ENCODE measurements around the gene KAZN.

The KAZN gene

DNA sequence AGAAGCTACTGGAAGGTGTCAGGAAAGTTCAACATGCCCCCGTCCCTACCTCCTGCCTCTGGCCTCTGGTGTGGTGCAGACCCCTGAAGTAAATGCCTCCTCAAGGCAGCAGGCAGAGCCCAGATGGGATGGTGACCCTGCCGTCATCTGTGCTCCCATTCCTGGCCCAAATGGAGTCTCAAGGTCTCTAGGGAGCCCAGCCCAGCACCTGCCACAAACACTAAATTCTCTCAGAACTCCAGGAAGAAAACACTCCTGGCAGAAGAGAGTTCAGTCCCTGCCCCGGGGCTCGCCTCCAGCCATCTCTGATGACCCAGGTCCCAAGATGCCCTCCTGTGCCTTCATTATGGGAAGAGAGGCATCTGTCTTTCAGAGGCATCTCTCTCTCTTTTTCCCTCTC is 293.5 kb downstream of the KAZN start:
- DNase-seq (ENCODE audit: insufficient read length, low spot score) (no peak), FAIRE-seq (no peak)
- TF ChIP-seq POLR2A (IDR thresholded peaks at IDR 0.05; ENCODE audit: low read depth, low read length): no peak

GRCh38 chr1:14894811-14895560 is 296.5 kb downstream of the KAZN start:
- peak; percentile 66 for FAIRE-seq
- TF ChIP-seq POLR2A (IDR thresholded peaks at IDR 0.05; ENCODE audit: low read depth, low read length): no peak
- peak; percentile 60 for DNase-seq (ENCODE audit: insufficient read length, low spot score)

DNA sequence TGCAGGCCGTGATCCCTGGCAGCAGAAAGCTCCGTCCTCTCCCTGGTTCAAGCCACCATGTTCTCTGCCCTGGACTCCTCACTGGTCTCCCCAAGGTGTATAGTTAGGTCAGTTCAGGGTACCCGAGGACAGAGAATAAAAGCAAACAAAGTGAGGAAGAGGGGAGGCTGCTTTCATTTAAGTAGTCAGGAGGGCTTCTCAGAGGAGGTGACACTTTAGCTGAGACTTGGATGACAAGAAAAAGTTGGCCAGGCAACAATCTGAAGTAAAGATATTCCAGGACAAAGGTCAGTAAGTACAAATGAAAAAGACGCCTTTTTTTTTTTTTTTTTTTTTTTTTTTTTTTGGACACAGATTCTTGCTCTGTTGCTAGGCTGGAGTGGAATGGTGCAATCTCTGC is 297.2 kb downstream of the KAZN start:
- FAIRE-seq (no peak), DNase-seq (ENCODE audit: insufficient read length, low spot score) (no peak)

DNA sequence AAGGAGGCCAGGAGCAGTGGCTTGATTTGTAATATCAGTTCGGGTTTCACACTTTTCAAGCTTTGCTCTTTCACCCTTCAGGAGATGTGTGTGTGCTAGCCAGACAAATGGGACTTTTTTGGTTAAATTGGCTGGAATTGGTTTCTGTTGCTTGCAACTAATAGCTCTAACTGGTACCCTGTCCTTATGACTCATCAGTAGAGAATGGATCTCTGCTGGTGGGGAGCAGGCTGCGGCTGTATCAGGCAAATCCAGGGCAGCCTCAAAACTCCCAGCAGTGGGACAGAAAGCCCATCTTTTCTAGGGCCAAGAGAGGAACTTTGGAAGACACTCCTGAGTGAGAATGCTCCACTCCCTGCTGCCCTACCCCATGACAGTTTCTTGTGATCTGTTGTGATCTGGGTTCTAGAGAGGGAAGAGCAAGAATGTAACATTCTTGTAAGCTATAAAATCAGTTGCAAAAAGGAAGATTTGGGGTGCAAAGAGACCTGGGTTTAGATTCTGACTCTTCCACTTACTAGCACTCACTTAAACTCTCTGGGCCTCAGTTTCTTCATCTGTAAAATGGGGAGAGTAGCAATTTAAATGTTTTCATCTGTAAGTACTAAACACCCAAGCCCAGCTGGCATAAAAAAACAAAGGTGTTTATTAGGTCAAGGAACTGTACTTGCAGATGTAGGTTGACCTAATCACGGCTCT is 298.0 kb downstream of the KAZN start:
- FAIRE-seq: no peak
- DNase-seq (ENCODE audit: insufficient read length, low spot score): no peak
- no peak for TF ChIP-seq POLR2A (IDR thresholded peaks at IDR 0.05; ENCODE audit: low read depth, low read length)

More for the DNA sequence above, 297.2 kb downstream of the KAZN start:
- TF ChIP-seq POLR2A (IDR thresholded peaks at IDR 0.05; ENCODE audit: low read depth, low read length): no peak

GRCh38 chr1:14897080-14897449 is 298.6 kb downstream of the KAZN start:
- TF ChIP-seq POLR2A (IDR thresholded peaks at IDR 0.05; ENCODE audit: low read depth, low read length): no peak
- DNase-seq (ENCODE audit: insufficient read length, low spot score): no peak
- FAIRE-seq: no peak

- no peak for TF ChIP-seq POLR2A (IDR thresholded peaks at IDR 0.05; ENCODE audit: low read depth, low read length)
- DNase-seq (ENCODE audit: insufficient read length, low spot score): no peak
- no peak for FAIRE-seq
These were observed 299.1 kb downstream of the KAZN start for GRCh38 chr1:14897547-14897946.

- TF ChIP-seq POLR2A (IDR thresholded peaks at IDR 0.05; ENCODE audit: low read depth, low read length): no peak
- no peak for FAIRE-seq
- DNase-seq (ENCODE audit: insufficient read length, low spot score): no peak
These were observed 299.6 kb downstream of the KAZN start for GRCh38 chr1:14897997-14898645.

DNA sequence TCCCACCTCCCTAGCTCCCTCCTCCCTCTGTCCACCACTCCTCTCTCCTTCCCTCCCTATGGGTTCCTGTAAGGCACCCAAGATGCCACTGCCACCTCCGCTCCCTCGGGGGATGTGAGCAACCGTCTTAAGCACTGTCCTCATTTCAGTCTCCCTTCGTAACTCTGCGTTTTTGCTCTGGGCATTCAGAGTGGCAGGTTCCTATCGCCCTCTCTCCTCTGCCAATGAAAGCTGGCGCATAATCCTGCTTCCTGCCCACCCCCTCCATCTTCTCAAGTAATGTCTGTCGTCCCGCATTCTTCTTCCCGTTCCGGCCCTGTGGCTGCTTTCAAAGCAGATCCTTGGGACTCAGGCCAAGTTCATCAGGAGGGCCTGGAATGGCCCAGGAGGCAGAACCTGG is 301.2 kb downstream of the KAZN start:
- DNase-seq (ENCODE audit: insufficient read length, low spot score): no peak
- FAIRE-seq: no peak
- TF ChIP-seq POLR2A (IDR thresholded peaks at IDR 0.05; ENCODE audit: low read depth, low read length): no peak

DNA sequence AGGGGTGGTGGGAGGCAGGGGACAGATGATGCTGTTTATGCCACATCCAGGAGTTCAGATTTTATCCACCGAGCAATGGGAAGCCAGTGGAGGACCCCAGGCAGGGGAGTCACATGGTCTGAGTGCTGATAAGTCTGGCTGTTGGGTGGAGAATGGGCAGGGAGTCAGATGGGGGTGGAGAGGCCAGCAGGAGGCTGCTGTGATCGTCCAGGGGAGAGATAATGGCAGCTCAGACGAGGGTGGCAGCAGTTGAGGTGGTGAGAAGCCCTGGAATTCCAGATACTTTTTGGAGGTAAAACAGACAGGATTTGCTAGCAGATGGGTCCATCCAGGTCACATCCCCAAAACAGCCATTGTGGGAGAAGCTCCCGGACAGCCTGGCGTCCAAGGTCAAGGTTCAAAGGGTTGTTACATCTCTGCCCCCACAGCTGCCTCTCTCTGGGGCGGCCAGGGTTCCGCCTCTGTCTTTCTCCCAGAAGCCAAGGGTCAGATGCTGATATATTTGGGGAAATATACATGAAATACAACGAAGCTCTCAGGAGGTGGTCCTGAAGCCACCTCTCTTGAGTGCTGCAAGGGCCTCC is 303.0 kb downstream of the KAZN start:
- no peak for TF ChIP-seq POLR2A (IDR thresholded peaks at IDR 0.05; ENCODE audit: low read depth, low read length)
- FAIRE-seq: no peak
- DNase-seq (ENCODE audit: insufficient read length, low spot score): no peak

DNA sequence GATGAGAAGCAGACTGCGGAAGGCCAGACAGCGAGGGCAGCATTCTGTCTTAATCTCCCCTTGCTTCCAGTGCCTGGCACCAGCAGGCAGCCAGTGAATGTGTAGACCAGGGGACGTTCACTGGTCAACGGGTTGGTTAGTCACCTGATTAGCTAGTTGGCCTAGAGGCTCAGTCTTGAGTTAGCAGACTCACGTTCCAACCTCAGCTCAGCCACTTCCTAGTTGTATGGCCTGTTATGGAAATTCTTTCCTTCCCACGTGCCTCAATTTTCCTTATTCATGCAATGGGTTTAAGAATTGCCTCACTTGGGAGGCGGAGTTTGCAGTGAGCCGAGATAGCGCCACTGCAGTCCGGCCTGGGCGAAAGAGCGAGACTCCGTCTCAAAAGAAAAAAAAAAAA is 305.4 kb downstream of the KAZN start:
- no peak for DNase-seq (ENCODE audit: insufficient read length, low spot score)
- no peak for TF ChIP-seq POLR2A (IDR thresholded peaks at IDR 0.05; ENCODE audit: low read depth, low read length)
- FAIRE-seq: no peak

DNA sequence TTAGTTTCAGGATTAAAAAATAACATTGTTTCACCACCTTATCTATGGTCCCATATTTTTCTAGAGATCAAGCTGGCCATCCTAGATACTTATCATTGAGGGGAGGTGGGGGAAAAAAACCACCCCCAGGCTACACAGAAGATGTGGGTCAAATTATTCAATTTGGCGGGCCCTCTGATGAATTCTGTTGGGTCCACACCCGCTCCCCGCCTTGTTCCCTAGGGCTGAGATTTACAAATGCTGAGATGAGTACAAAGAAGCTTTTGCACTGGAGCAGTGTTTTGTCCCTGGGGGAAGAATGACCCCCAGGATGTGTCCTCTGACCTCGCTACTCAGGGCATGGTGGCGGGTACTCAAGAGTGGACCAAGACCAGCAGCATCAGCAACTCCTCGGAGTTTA is 308.2 kb downstream of the KAZN start:
- FAIRE-seq (no peak), DNase-seq (ENCODE audit: insufficient read length, low spot score) (no peak)
- no peak for TF ChIP-seq POLR2A (IDR thresholded peaks at IDR 0.05; ENCODE audit: low read depth, low read length)

GRCh38 chr1:14907416-14907815 is 308.9 kb downstream of the KAZN start:
- FAIRE-seq: no peak
- no peak for DNase-seq (ENCODE audit: insufficient read length, low spot score)
- TF ChIP-seq POLR2A (IDR thresholded peaks at IDR 0.05; ENCODE audit: low read depth, low read length): no peak

DNA sequence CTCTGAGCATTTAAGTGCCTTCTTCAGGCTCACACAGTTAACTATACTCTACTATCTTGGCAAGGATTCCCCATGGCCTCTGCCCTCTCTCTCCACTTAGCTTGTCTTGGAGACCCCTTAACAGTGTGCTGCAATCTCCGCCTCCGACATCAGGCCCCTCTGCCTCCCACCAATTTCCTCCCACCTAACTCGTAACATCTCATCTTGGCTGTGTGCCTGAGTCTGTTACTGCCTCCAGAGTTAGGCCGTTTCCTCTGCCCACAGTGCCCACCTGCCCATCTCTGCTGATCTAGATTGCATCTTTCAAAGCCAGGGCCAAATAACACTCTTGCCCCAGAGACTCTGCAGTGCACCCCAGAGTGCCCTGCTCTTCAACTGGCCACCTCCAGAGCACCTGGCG is 310.8 kb downstream of the KAZN start:
- TF ChIP-seq POLR2A (IDR thresholded peaks at IDR 0.05; ENCODE audit: low read depth, low read length): no peak
- FAIRE-seq: no peak

DNA sequence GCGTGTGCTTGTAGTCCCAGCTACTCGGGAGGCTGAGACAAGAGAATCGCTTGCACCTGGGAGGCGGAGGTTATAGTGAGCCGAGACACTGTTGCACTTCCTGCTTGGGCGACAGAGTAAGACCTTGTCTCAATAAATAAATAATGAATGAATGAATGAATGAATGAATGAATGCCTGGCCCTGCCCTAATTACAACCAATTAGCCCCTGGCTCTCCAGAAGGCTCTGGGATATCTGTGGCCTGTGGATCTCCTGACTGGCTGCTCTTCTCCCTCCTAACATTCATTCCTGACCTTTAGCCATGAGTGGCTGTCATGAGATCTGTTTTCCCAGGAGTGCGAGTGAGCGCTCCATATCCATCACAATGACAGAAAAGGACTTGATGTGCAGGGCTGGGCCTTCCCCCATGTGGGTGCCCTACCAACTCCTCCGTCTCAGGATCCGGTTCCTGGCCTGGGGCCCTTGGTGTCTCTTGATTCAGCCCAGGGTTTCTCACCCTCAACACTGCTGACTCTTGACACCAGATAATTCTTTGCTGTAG is 311.5 kb downstream of the KAZN start:
- FAIRE-seq (no peak), DNase-seq (ENCODE audit: insufficient read length, low spot score) (no peak)
- no peak for TF ChIP-seq POLR2A (IDR thresholded peaks at IDR 0.05; ENCODE audit: low read depth, low read length)

More for the DNA sequence above, 310.8 kb downstream of the KAZN start:
- no peak for DNase-seq (ENCODE audit: insufficient read length, low spot score)

Measured in H54 (cell line).